HG03378 (cell line): Measurements from ENCODE around the gene RAB34.
"Not testable (repeated sequence)": the region's sequence is repeated elsewhere in the genome, so short reads cannot be mapped to it uniquely, and the experiment has no call there.

ENCODE experiments used
- ATAC-seq: cut with Tn5 transposase; IDR thresholded peaks from one replicate; pipeline ENCODE4 v1.9.1; 2021; ENCODE audit warnings: mild to moderate bottlenecking, moderate library complexity; ENCODE audit not compliant: unreplicated experiment

RAB34 gene

DNA sequence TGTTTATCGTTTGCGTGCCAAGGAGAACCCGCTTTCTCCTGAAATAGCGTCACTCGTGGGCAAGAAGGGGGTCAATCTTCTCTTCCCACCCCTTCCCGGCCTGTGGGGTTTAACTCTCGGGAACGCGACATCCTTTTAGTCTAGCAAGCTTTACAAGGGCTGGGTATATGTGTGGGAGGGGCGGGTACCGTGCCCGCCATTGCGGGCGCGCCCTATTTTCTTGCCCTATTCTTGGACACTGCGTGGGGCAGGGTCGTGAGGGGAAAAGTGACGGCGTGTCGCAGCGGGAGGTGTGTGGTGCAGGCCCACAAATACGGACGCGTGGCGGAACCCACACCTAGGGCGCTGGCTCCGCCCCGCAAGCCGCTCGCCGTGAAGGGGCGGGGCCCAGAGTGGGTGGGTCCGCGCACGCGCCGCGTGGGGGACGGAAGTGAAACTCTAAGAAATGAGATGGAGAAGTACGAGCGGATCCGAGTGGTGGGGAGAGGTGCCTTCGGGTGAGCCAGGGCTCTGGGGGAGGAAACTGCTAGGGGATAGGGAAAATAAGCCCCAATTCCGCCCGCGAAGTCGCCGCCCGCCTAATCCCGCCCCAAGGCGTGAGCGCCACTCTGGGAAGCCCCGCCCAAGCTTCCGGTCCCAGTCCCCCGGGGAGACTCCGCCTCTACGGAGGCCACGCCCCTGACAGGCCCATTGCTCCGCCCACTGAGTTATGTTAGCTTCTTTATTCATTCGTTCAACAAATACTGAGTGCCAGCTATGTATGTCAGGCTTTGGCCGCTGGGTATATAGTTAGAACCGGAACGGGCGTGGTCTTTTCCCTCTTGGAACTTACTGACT is 10.9 kb upstream of the RAB34 start, which contains the start of gene NEK8:
TSS of gene NEK8 (plus strand) at position 425 of the 837 bp plus-strand sequence. CDS start at position 451, 26 bp downstream.
- ATAC-seq: peak; percentile 34

DNA sequence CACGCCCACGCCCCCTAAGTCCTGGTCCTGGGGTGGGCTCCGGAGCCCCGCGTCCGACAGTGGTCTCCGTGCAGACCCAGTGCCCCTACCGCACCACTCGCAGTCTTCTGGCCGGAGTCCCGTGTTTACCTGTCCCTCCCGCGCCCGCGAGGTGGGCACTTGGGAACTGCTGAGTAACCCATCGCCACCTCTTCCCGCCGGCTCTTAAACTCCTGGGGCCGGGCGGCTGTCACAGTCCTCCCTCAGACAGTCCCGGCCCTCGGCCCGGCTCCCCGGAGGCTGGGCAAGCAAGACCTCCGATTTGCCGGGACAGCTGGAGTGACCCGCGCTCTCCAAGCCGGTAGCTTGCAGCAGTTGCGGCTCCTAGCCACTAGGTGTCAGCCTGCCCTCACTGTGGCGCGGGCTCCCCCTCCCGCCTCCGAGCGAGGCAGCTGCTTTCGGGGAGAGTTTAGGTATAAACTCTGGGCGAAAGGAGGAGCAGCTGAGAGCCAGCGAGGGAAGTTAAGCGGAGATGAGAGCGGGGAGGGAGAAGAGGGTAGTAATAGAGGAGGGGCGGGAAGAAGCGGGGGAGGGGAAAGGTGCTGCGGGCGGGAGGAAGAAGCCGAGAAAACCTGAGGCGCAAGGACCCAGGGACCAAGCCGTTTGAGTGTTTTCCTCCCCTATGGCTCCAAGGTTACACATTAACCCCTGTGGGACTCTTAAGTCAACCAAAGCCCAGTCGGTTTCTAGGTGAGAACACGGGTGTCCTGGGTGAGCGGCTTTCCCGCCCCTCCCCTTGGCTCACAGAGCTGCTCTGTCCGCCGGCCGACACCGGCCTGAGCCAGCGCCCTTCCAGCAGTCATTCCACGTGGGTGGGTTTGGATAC is 9.2 kb upstream of the RAB34 start:
- ATAC-seq: peak; percentile 36

DNA sequence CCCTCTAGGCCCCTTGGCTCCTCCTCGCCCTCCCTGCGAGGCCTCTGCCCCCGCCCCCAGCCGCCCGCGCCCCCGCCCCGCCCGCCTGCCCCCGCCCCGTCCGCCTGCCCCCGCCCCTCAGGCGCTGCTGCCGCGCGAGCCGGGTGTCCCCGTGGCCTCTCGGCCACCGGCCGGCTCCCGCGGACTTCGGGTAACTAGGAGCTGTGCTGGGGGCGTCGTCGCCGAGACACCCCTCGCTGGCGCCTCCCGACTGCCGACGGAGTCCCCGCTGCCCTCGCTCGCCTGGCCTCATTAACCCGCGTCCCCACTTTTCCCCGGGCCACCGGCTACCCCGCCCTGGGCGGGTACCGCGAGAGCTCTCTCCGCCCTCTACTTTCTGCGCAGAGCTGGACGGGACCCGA is 8.6 kb upstream of the RAB34 start, which contains the start of gene TLCD1:
TSS of gene TLCD1 (minus strand) at position 8 of the 401 bp plus-strand sequence. CDS start 136 bp downstream, outside the sequence.
- ATAC-seq: no peak

DNA sequence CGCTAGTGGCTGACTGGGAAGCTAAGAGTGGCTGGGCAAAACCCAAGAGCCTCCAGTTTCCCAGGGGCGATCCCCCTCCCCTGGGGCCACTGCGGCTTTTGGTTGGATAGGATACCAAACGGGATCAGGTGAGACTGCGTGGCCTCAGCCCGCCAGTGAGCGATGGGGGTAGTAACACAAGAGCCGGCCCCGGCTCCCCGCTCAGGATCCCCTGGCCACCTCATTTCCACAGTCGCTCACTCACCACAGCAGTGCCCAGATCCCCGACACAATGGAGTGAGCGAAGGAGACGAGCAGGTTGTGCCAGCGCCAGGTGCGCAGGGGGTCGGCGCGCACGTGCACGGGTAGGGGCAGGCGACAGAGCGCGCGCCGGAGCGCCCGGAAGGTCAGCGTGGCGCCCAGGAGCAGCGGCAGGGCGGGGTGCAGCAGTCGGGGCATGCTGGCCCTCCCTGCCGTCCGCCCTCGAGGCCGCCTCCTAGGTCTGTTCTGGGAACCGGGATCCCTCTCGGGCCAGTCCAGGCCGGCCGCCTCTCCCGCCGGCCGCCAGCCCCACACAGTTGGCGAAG is 8.1 kb upstream of the RAB34 start:
- ATAC-seq: no peak

DNA sequence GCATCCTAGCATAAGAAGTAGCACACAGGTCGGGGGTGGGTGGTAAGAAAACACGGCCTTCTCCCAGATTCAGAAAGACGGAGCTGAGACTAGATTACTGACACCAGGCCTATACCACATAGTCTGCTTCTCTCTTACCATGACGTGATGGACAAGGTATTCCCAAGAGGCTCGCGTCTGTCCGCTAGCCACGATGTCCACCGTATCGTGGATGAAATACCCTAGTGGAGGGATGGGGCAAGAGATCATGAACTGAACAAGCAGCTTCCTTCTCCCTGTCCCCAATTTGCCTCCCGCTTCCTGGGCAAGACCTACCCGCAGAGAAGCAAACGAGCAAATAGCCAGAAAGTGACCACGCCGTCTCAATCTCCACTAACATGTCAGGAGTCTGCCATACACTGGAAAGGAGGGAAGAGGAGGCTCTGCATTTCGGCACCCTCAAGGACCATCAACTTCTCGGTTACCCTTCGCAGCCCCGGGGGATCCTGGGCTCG is 7.5 kb upstream of the RAB34 start:
- ATAC-seq: no peak

DNA sequence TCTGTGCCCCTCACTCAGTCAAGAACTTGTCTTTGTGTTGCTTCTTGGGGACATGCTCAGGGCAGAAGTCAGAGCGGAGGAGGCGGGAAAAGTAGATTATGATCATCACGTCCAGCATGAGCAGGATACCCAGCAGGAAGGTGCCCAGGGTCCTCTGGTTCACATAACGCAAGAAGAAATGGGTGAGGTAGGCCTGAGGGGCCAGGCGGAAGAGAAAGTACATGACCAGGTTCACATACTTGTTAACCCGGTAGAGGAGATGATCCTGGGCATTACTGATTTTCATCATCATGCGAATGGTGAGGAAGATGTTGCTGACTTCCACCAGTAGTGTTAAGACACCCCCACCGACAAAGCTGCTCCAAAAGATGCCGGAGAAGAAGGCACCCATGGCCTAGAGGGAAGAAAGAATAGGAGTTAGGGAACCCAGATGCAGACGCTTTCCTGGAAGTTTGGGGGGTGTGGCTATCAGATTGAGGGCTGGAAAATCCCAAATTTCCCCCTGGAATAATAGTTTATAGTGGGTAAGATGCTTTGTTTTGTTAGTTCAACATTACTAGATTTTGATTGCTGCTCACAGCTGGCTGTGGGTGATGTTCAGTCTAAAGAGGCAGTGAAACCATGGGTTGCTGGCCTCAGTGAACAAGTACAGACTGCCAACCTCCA is 7.0 kb upstream of the RAB34 start:
- ATAC-seq: no peak

DNA sequence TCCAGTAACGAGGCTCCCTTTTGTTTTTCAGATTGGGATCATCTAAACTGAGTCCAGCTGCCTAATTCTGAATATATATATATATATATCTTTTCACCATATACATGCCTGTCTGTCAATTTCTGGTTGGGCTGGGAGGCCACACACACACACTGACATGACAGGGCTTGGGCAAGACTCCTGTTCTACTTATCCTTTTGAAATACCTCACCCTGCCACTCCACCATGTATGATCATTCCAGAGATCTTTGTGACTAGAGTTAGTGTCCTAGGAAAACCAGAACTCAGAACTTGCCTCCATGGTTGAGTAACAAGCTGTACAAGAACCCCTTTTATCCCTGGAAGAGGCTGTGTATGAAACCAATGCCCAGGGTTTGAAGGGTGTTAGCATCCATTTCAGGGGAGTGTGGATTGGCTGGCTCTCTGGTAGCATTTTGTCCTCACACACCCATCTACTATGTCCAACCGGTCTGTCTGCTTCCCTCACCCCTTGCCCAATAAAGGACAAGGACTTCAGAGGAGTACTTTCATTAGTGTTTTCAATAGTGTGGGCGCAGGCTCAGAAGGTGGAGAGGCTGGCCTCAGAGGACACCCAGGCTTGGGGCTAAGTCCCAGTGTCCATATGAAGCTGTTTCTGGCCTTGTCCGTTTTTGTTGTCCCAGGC is 6.3 kb upstream of the RAB34 start:
- ATAC-seq: not testable (repeated sequence)

DNA sequence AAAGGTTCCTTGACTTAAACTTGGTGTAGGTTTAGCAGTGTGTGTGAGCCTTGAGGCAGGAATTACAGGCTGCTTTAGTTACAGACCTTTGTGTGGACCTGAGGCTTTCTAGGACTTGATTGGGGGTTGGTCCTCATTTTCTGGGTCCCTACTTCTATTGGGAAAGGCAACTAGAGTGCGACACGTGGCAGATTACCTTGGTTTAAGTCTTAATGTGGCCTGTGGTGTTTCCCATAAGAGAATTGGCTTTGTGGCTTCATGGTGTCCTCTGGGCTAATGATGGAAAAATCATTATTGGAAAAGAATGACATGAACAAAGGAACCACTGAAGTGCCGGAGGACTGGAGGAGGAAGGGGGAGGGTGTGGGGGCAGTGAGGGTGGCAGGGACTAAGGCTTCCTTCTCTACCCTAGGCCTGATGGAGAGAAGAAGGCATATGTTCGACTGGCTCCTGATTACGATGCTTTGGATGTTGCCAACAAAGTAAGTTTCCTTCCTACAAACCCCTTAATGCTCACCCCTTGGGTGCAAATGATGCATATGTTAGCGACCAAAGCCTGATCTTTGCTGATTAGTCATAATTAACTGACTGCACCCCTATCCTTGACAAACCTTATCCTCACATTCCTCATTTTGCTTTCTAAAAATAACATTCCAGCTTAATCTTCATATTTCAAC is 5.6 kb upstream of the RAB34 start:
- no peak for ATAC-seq

DNA sequence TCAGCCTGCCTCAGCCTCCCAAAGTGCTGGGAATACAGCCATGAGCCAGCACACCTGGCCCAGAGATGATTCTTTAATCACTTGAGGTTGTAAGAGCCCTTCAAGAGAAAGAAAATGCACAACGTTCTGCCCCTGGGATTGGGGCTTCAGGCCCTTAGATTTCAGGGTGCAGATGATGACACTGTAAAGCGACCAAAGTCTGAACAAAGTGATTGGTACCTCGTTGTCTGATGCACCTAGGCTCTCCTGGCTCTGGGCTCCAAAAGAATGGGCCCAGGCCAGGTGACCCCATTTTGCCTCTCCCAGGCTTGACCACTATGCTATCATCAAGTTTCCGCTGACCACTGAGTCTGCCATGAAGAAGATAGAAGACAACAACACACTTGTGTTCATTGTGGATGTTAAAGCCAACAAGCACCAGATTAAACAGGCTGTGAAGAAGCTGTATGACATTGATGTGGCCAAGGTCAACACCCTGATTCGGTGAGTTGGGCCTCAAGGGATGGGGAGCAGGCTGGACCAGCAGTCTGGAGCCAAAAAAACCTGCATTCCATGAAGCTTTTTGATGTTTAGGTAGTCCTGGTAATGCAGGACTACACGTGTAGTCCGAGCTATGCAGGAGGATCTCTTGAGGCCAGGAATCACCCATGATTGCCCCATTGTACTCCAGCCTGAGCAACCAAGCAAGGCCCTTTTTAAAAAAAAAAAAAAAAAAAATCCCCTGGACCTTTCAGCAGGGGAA is 4.9 kb upstream of the RAB34 start:
- ATAC-seq: no peak

DNA sequence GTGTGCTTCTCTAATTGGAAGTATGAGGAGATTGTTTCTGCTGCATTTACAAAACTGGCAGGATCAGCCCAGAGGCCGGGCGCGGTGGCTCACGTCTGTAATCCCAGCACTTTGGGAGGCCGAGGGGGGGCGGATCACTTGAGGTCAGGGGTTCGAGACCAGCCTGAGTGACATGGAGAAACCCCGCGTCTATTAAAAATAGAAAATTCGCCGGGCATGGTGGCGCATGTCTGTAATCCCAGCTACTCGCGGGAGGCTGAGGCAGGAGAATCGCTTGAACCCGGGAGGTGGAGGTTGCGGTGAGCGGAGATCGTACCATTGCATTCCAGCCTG is 3.3 kb upstream of the RAB34 start:
- not testable (repeated sequence) for ATAC-seq

DNA sequence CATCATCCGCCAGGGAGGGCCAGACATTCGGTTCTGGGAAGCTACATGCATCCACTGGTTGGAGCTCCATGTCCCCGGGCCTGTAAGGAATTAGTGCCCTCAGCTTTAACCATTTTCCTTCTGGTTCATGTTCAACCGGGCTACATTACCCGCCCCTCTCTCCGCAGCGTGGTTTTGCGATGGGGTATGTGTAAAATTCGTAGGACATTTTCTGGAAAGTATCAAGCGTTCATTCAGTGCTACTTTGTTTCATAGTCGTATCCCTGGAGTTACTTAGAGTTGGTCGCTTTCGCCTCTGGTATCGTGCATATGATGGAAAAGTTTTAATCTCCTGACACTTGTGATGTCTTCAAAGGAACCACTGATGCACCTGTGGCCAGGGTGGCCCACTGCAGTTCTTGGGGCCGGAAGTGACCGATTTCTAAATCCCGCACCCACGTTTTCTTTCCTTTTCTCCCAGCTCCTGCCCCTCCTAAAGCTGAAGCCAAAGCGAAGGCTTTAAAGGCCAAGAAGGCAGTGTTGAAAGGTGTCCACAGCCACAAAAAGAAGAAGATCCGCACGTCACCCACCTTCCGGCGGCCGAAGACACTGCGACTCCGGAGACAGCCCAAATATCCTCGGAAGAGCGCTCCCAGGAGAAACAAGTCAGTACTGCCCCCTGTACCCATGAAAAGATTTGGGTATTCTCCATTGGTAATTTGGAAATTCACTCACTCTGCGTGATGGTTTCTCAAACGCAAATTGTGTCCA is 2.8 kb upstream of the RAB34 start:
- no peak for ATAC-seq

DNA sequence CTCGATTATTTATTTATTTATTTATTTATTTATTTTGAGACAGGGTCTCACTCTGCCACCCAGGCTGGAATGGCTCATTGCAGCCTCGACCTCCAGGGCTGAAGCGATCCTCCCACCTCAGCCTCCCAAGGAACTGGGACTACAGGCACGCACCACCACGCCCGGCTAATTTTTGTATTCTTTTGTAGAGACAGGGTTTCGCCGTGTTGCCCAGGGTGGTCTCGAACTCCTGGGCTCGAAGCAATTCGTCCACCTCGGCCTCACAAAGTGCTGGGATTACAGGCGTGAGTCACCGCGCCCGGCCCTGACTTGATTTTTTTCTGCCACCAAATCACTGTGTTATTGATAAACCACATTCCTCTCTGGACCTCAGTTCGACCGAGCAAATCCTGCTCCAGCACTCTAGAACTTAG is 1.4 kb upstream of the RAB34 start:
- ATAC-seq: no peak

DNA sequence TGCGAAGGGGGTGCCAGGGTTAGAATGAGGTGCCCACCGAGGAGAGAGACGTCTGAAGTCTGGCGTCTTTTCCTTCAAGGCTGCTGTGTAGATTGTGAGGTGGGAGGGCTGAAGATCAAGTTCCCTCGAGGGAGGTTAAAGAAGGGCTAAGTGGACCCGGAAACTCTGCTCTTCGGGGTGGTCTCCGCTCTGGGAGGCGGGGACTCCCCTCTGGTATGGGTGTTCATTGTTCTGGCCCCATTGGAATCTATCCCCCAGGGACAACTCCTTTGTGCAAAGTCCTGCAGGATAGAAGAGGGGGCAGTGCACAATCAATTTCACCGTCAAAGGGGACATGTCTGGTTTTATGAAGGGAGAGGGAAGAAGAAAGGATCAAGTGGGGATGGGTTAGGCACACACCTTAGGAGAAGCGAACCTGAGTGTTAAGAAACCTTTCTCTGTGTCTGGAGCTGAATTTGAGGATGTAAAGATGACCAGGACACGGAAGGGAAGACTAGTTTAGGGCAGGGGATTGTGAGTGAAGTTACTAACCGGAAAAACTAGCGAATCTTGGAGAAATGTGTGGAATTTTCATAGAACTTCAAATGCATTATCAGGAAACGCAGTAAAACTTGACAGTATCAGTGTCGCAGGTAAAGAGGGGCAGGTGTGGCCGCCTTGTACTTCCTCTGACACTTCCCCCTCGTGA is 809 bp upstream of the RAB34 start:
- ATAC-seq: no peak

DNA sequence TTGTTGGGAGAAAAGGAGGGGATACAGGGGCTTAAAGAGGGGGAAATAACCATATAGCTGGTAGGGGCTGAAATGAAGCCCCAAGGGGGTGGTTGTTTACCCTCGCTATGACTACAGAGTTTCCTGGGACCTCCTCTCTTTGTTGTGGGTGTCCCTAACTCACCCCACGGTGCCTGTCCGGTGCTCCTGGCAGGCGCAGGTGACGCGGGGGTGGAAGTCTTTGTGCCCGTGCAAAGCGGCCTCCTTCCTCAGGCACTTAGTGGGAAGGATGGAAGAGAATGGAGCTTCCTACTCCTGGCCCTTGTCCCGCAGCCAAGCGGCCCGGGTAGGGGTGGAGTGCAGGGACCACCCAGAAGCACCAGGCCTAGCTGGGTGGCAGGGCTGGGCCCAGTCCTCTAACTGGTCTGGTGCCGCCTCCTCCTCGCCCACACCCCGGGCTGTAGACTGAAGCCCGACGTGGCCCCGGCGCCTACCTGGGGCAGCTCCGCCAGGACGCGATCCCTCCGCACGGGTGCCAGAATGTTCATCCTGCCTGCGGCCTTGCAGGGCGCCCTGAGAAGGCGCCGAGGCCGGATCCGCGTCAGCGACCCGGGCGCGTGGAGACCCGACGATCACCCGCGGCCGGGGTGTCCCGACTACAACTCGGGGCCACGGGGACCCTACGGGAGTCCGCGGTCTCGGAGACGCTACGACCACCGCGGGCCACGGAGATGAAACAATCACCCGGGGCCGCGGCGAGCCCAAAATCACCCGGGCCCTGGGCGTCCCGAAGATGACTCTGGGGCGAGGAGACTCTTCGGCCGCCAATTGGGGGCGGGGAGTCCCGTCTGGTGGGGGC is 709 bp downstream of the RAB34 start:
- no peak for ATAC-seq

DNA sequence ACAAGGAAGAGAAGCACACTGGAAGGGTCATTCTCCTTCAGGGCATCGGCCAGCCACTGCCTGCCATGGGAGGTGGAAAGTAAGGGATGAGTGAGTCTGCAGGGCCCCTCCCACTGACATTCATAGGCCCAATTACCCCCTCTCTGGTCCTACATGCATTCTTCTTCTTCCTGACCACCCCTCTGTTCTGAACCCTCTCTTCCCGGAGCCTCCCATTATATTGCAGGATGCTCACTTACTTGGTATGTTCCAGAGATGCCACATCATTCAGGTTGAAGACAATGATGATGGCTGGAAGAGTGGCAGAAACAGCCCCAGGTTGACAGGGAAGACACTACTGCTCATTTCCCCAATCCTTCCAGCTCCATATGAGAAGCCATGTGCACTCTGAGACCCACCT is 2.5 kb downstream of the RAB34 start:
- no peak for ATAC-seq

DNA sequence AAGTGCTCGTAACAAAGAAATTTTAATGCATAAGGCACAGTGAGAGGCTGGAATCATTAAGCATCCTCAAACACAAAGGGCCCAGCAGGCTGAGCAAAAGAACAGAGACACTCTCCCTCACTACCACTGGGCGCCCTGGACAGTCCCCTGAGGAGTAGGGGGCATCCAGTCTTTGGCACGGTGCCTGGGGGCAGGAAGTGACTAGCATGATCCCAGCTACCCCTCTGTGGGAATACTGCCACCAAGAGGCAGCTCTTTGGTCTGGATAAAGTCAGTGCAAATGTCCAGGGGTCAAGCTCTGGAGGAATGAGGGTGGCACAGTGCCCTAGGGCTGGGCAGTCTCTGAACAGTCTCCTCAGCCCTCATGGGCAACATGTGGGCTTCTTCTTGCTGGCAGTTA is 3.4 kb downstream of the RAB34 start:
- ATAC-seq: no peak
